Lower leg skin (tissue), 4 donors: Measurements from ENCODE around the gene TRAF3IP1. TPM values are rescaled to one million over a fixed set of nuclear protein-coding genes. Genes with fewer than 3 reads are reported as not detected.

Source experiments
- DNase-seq, 2 donors: peaks; one replicate each; pipeline ENCODE4 v3.0.0-alpha.2; 2019; ENCODE audit warnings: low spot score in 2 of 2
- H3K4me3 ChIP-seq: fragments of 200-600 bp; sonication (generic); 2 replicates; pipeline ENCODE4 v1.5.1; 2017; ENCODE audit warnings: mild to moderate bottlenecking, low read depth; ENCODE audit not compliant: poor library complexity, severe bottlenecking
- POLR2A ChIP-seq, 2 donors: fragments of 450-650 bp; IDR thresholded peaks; one replicate each; pipeline ENCODE4 v1.6.1; 2016 to 2017; ENCODE audit warnings: antibody characterized with exemption in 2 of 2, mild to moderate bottlenecking in 1 of 2, moderate library complexity in 1 of 2
- WGBS, 2 donors: methylation state at CpG; one replicate each; pipeline ENCODE4 v1.1.5; 2018; 5-methylcytosine and 5-hydroxymethylcytosine counted together
- intact Hi-C: fragments of 100-400 bp; cut with DNase I; formaldehyde crosslinking; loops from one replicate; pipeline ENCODE4 v1.15.0; 2023; ENCODE audit warnings: low total_unique reads
- total RNA-seq, 4 donors: library from RNA; depleted of rRNA; stranded (reverse); fragments of >200 nt; gene quantifications; one replicate each; pipeline ENCODE4 v1.1.0, GENCODE V29; 2016
- TF ChIP-seq, protein P1 (sequence below), 3 donors: fragments of 450-650 bp; IDR thresholded peaks; one replicate each; pipeline ENCODE4 v1.5.1; 2016; ENCODE audit warnings: antibody characterized with exemption in 3 of 3, mild to moderate bottlenecking in 3 of 3, moderate library complexity in 2 of 3

The TRAF3IP1 gene
- total RNA-seq, 4 donors from 2014 or later, result 4.3 to 8.7 (median 8.2) TPM

DNA sequence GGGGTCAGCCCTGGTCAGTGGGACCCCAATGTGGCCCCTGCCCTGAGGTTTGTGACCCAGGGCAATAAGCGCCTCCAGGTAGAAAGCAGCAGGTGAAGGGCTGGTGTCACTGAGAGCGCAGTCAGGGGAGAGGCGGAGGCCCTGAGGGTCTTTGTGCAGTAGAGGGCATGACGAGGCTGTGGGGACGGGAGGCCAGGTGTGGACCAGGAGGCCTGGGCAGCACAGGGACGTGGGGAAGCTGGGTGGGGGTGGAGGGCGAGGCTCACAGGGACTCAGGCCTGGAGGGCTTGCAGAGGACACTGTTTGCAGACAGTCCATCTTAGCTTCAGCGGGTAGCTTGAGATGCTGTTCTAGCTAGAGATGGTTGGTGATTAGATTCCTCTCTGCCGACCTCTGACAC lies 32.0 kb downstream of the TRAF3IP1 start:
- DNase-seq, result no peak
- no peak overlapping the region for H3K4me3 ChIP-seq
- intact Hi-C loops, result no loop called here
- 90 to 93% methylated on average over 9 of the region's 9 CpGs for whole genome bisulfite sequencing, 2 donors
- TF ChIP-seq, protein P1, sequence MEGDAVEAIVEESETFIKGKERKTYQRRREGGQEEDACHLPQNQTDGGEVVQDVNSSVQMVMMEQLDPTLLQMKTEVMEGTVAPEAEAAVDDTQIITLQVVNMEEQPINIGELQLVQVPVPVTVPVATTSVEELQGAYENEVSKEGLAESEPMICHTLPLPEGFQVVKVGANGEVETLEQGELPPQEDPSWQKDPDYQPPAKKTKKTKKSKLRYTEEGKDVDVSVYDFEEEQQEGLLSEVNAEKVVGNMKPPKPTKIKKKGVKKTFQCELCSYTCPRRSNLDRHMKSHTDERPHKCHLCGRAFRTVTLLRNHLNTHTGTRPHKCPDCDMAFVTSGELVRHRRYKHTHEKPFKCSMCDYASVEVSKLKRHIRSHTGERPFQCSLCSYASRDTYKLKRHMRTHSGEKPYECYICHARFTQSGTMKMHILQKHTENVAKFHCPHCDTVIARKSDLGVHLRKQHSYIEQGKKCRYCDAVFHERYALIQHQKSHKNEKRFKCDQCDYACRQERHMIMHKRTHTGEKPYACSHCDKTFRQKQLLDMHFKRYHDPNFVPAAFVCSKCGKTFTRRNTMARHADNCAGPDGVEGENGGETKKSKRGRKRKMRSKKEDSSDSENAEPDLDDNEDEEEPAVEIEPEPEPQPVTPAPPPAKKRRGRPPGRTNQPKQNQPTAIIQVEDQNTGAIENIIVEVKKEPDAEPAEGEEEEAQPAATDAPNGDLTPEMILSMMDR (IDR thresholded peaks at IDR 0.05), result no peak
- no peak for TF ChIP-seq POLR2A (IDR thresholded peaks at IDR 0.05)

DNA sequence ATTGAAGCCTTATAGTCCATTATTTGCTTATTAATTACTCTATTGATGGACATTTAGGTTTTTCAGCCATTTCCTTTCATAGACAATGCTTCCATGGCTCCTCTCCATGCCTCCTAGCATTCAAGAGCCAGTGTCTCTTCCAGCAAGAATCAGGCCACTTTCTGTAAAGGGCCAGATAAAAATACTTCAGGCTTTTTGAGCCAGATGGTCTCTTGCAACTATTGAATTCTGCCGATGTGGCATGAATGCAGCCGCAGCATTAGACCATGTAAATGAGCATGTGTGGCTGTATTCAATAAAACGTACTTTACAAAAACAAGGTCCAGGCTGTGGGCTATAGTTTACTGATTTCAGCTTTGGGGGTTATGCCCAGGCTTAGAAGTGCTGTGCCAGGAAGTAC lies 38.5 kb downstream of the TRAF3IP1 start:
- WGBS, 2 donors, result 84 to 96% methylated on average over 3 of the region's 3 CpGs
- intact Hi-C loops, result loop anchor here (5.0 kb wide), 1 partner anchor 234 kb away; no protein-coding TSS in a partner anchor
- no peak for DNase-seq
- H3K4me3 ChIP-seq, result no peak overlapping the region
- TF ChIP-seq, protein P1 (IDR thresholded peaks at IDR 0.05), result no peak

DNA sequence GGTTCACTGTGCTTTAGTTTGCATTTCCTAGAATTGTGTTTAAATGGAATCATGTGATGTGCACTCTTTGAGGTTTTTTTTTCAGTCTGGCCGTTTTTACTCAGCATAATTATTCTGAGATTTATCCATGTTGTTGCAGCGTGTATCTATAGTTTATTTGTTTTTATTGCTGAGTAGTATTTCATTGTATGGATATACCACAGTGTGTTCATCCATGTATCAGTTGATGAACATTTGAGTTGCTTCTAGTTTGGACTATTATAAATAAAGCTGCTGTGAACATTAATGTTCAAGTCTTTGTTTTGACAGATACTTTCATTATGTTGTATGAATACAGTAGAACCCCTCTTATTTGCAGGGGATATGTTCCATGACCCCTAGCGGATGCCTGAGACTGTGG lies 39.1 kb downstream of the TRAF3IP1 start:
- WGBS, 2 donors, result 88 to 89% methylated on average over 3 of the region's 3 CpGs
- no peak overlapping the region for H3K4me3 ChIP-seq
- TF ChIP-seq POLR2A (IDR thresholded peaks at IDR 0.05), result no peak
- TF ChIP-seq, protein P1 (IDR thresholded peaks at IDR 0.05), result no peak
- intact Hi-C loops, result loop anchor here (5.0 kb wide), 1 partner anchor 233 kb away; no protein-coding TSS in a partner anchor
- DNase-seq, result no peak

DNA sequence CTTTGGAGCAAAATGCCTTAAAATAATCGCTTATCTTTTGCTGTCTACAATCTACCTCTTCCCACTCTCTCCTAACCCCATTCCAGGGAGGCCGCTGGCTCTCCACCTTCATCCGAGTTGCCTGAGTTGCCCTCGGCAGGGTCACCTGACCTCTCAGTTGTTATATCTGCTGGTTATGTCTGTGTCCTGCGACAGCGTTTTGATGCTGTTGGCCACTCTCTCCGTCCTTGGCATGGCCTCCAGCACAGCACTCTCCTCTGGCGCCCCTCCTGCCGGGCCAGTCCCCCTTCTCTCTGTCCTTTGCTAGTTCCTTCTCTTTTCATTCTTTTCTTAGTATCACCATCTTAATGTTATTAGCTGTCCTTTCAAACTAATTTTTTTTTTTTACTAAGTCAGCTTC lies 41.6 kb downstream of the TRAF3IP1 start:
- no peak for DNase-seq
- intact Hi-C loops, result no loop called here
- no peak overlapping the region for H3K4me3 ChIP-seq
- TF ChIP-seq, protein P1 (IDR thresholded peaks at IDR 0.05), result no peak
- no peak for TF ChIP-seq POLR2A (IDR thresholded peaks at IDR 0.05)
- 87 to 89% methylated on average over 9 of the region's 9 CpGs for WGBS, 2 donors

DNA sequence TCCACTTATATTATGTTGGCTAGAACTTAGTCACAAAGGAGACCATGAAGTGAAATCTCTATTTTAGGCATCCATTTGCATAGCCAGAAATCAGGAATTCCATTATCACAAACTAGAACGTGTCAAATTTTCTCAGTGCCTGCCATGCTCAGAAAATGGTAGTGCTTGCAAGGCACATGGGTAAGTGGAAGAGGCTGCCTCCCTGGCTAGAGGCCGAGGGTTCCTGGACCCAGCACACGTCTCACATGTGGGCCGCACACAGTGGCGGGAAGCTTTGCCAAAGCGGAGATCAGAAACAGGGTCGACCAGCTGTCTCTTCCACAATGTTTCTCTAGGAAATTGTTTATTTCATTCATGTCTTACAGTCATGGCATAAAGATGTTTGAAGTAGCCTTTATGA lies 42.3 kb downstream of the TRAF3IP1 start:
- no peak overlapping the region for H3K4me3 ChIP-seq
- WGBS, 2 donors, result 73 to 75% methylated on average over 7 of the region's 7 CpGs
- TF ChIP-seq POLR2A (IDR thresholded peaks at IDR 0.05), result no peak
- TF ChIP-seq, protein P1 (IDR thresholded peaks at IDR 0.05), result no peak
- no peak for DNase-seq
- intact Hi-C loops, result no loop called here

DNA sequence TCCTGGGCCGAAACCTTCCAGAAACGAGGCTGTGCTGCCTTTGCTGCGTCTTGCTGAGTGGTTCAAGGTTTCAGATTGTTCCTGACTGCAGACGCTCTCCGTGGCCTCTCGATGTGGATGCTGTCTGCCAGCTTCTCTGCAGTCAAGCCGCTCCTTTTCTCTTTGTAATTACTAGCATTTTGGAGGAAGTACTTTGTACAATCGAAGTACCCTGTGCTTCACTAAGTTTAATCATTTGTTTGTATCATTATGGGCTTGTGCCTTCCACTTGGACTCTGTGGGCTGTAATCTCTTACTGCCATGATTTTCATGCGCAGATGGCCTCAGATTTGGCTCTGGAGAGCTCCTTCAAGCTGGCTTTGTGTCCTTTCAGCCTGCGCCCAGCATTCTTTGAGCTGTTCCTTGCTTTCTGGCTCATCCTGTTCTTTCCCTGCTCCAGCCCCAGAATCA lies 49.3 kb downstream of the TRAF3IP1 start:
- DNase-seq, result no peak
- intact Hi-C loops, result loop anchor here (5.0 to 10.0 kb wide), 2 partner anchors 65 to 413 kb away; no protein-coding TSS in a partner anchor
- 51 to 76% methylated on average over 10 of the region's 10 CpGs for WGBS, 2 donors
- H3K4me3 ChIP-seq, result no peak overlapping the region
- TF ChIP-seq, protein P1 (IDR thresholded peaks at IDR 0.05), result no peak
- no peak for TF ChIP-seq POLR2A (IDR thresholded peaks at IDR 0.05)
